ENCODE data around the gene WDR4. TPM values are rescaled to one million over a fixed set of nuclear protein-coding genes. Genes with fewer than 3 reads are reported as not detected.

Gene WDR4
- total RNA-seq (2022; extraction: Qiagen RNA extraction): 22.5 to 29.8 TPM (median 29.1 TPM) in 5 replicates

DNA sequence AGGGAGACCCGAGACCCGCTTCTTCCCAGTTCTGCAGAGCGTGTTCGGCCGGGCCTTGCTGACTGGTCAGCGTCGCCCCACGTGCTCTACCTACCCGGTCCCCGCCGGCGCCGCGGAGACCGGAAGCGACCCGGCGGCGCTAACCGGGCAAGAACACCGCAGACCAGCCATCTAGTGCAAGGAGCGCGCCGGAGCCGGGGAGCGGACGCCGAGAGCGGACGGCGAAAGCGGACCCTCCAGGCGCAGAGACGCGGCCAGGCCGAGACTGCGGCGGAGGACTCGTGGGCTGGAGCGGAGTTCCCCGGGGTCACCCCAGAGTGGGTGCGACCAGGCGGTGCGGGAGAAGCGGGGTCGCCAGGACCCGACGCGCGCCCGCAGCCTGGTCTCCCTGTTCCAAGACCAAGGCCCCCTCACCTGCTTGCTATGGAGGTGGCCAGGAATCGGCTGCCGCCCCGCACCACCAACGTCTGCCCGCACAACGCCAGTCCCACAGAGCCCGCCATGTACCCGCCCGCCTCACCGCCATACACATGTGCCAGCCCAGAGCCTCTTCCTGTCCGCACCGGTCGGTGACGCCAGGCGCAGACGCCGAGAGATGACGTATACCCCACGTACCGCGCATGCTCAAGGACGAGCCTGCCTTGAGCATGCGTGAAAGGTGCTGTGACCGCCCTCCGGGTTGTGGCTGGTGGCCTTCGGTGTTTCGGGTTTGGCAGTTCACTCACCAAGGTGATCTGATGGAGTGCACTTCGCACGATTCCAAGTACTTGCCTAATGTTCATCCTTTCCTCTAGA, at the start of gene WDR4:
Gene WDR4 (minus strand): TSS at position 547 of the 795 bp plus-strand sequence. CDS start 44 bp downstream, at position 503.

DNA sequence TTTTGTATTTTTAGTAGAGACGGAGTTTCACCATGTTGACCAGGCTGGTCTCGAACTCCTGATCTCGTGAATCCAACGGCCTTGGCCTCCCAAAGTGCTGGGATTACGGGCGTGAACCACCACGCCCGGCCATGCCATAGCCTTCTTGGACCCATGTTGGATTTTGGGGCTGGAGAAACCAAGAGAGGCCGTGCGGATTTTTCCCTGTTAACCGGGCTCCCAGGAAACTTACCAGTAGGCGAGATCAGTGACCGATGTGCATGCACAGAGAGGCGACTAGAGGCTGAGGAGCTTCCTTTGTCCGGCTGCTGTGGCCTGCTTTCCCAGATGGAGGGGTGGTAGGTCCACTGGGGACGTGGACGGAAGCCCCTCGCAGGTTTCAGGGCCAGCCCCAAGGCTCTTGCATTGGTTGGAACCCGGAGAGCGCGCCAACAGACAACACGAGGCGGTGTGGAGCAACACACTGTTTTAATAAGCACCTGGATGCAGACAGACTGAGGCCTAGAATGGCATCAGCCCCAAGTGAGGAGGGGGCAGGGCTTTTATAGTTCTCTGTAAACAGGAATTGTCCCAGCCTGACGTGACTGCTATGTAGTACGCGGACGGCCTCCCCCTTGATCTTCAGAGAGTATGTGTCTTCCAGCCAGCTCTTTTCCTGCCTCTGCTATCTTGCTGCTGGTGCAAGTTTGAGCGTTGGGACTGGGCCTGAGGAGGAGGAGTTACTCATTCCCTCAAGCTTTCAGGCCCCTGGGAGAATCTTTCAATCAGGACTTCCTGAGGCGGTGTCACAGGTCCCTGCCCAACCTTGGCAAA, 46.0 kb upstream of the WDR4 start, which contains the start of gene ERVH48-1:
Gene ERVH48-1 (minus strand): TSS at position 517 of the 813 bp plus-strand sequence. CDS start 6,624 bp downstream, outside the sequence.

DNA sequence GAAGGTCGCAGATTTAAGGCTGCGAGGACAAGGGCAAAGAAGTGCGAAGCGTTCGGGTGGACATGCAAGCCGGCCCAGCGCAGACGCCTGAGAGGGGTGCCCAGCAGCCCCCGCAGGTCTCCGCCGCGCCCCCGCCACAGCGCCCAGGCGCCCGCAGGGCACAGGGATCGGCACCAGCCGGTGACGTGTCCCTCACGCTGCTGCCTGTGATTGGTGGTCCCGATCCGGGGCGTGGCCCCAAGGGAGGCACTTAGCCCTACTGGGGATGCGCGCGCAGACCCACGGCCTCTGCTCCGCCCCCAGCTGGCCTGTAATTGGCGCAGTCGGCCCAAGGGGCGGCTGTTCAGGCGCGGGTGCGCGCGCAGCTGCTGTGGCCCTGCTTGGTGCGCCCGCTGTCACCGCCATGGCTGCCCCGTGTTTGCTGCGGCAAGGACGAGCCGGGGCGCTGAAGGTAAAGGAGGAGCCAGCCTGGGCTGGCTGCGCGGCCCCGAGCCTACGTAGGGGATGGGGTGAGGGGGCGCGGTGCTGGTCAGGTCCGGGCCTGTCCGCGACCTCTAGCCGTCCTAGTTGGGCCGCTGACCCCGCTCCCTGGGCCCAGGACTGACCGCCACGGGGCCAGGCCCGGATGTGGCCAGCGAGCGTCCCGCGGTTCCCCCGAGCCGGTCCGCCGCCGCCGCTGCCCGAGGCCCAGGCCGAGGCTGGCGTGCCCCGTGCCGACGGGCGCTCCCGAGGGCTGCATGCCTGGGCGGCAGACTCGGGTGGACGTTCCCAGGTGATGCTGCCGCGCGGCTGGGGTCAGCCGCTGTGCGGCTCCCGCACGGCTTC, 13.8 kb upstream of the WDR4 start, which contains the start of gene NDUFV3:
Gene NDUFV3 (plus strand): TSS at position 379 of the 825 bp plus-strand sequence. CDS start 25 bp downstream, at position 404.

Other genes with a start within 250 kb of the WDR4 start
- gene PDE9A, start 225.9 kb downstream of the WDR4 start, total RNA-seq (2022; extraction: Qiagen RNA extraction): 1.2 to 1.5 TPM (median 1.3 TPM) in 5 replicates
- gene NDUFV3, start 13.8 kb upstream of the WDR4 start, total RNA-seq (2022; extraction: Qiagen RNA extraction): 18.6 to 21.5 TPM (median 19.0 TPM) in 5 replicates
- gene ERVH48-1, start 46.1 kb upstream of the WDR4 start, total RNA-seq (2022; extraction: Qiagen RNA extraction): 0.05 TPM in 4 of 5 replicates, not detected in the other
- 4.6 to 6.5 TPM (median 6.2 TPM) in 5 replicates for gene PKNOX1, start 95.0 kb upstream of the WDR4 start, total RNA-seq (2022; extraction: Qiagen RNA extraction)
- 11.4 to 13.8 TPM (median 12.0 TPM) in 5 replicates for gene CBS, start 196.3 kb upstream of the WDR4 start, total RNA-seq (2022; extraction: Qiagen RNA extraction)
- gene U2AF1, start 228.0 kb upstream of the WDR4 start, total RNA-seq (2022; extraction: Qiagen RNA extraction): 49.0 to 62.4 TPM (median 56.7 TPM) in 5 replicates

All from A549 treated with AZD2906 at 1 μM for 4 hours (cell line).